Measurements from ENCODE around the gene TTF2.

DNA sequence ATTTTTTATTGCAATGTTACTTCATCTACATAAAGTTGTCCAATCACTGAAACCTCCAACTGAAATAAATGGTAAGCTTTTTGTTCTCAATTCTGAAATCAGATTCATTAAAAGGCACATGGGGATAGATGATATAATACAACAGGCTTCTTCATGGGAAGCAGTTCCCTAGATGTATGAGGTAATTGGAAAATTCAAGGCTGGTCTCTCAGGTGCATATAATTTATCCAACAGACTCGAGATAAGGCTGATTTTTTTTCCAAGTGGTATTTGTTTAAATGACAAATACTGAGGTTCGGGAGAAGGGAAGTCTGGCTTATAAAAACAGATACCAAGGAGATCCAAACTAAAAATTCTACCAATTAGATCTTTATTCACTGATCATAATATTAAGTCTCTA, 47.2 kb downstream of the TTF2 start:
- TF ChIP-seq, protein P1, sequence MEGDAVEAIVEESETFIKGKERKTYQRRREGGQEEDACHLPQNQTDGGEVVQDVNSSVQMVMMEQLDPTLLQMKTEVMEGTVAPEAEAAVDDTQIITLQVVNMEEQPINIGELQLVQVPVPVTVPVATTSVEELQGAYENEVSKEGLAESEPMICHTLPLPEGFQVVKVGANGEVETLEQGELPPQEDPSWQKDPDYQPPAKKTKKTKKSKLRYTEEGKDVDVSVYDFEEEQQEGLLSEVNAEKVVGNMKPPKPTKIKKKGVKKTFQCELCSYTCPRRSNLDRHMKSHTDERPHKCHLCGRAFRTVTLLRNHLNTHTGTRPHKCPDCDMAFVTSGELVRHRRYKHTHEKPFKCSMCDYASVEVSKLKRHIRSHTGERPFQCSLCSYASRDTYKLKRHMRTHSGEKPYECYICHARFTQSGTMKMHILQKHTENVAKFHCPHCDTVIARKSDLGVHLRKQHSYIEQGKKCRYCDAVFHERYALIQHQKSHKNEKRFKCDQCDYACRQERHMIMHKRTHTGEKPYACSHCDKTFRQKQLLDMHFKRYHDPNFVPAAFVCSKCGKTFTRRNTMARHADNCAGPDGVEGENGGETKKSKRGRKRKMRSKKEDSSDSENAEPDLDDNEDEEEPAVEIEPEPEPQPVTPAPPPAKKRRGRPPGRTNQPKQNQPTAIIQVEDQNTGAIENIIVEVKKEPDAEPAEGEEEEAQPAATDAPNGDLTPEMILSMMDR (IDR thresholded peaks at IDR 0.05), result no peak
- no peak for TF ChIP-seq POLR2A (IDR thresholded peaks at IDR 0.05)
- no peak for TF ChIP-seq EP300 (IDR thresholded peaks at IDR 0.05)

All from sigmoid colon (tissue), 4 donors.